Gastroesophageal sphincter (tissue), 3 donors: ENCODE results near the gene HSPA14.

Source experiments
- CTCF ChIP-seq, 4 experiments: fragments of 200-600 bp in 2 of 4; fragments of 450-650 bp in 2 of 4; sonication (generic) in 1 of 4; IDR thresholded peaks; one replicate each; pipeline ENCODE4 v1.5.1; 2017 to 2019; ENCODE audit warnings: antibody characterized with exemption in 4 of 4, mild to moderate bottlenecking in 2 of 4, moderate library complexity in 2 of 4
- EP300 ChIP-seq: sonication (generic); formaldehyde crosslinking; IDR thresholded peaks from one replicate; pipeline ENCODE4 v1.6.1; 2017; ENCODE audit warnings: antibody characterized with exemption, mild to moderate bottlenecking
- POLR2A ChIP-seq, 2 donors: fragments of 450-650 bp; IDR thresholded peaks; one replicate each; pipeline ENCODE4 v1.6.1; 2017; ENCODE audit warnings: antibody characterized with exemption in 2 of 2, mild to moderate bottlenecking in 2 of 2, moderate library complexity in 1 of 2

GRCh38 chr10:14821635-14822375 lies 16.3 kb upstream of the HSPA14 start:
- TF ChIP-seq EP300 = no peak
- TF ChIP-seq CTCF (IDR thresholded peaks at IDR 0.05) = no peak
- no peak for TF ChIP-seq POLR2A (IDR thresholded peaks at IDR 0.05)
